Measurements from ENCODE around the gene HOXD12.

- TF ChIP-seq CTCF (IDR thresholded peaks at IDR 0.05): no peak
- no peak for TF ChIP-seq POLR2A (IDR thresholded peaks at IDR 0.05)
These were observed 17.6 kb upstream of the HOXD12 start for GRCh38 chr2:176081837-176082524.
